A673 (cell line): ENCODE data around the gene RNF19B. TPM values are rescaled to one million over a fixed set of nuclear protein-coding genes. Genes with fewer than 3 reads are reported as not detected.

Experiments used
- BruUV-seq: library from RNA; stranded (reverse); fragments of 400-500 nt; replicated peaks from 2 replicates; lab custom pipeline; 2021; lab: Mats Ljungman, UMichigan
- CTCF ChIA-PET: fragments of 300-600 bp; sonication (Branson Sonifier 250); formaldehyde crosslinking; loops from one replicate; lab custom pipeline; 2022; ENCODE audit warnings: antibody characterized with exemption; lab: Charles Lee
- POLR2A ChIA-PET: fragments of 300-600 bp; sonication (Branson Sonifier 250); formaldehyde crosslinking; loops from one replicate; lab custom pipeline; 2022; ENCODE audit warnings: antibody characterized with exemption; ENCODE audit not compliant: low non-redundant PET; lab: Charles Lee
- DNase-seq: peaks from one replicate; pipeline ENCODE4 v3.0.0-alpha.2; 2015; ENCODE audit warnings: low spot score
- H3K27ac ChIP-seq: fragments of 200-600 bp; sonication (generic); 2 replicates; pipeline ENCODE4 v1.5.1; 2016; ENCODE audit warnings: mixed run types, low read depth, mild to moderate bottlenecking, mixed read lengths, antibody characterized with exemption, low read length; ENCODE audit not compliant: poor library complexity, severe bottlenecking
- H3K27me3 ChIP-seq: fragments of 200-600 bp; sonication (generic); replicated peaks from 2 replicates; pipeline ENCODE4 v1.6.1; 2017; ENCODE audit warnings: mixed run types, low read depth, mild to moderate bottlenecking, mixed read lengths, antibody characterized with exemption, low read length; ENCODE audit not compliant: insufficient read depth, poor library complexity
- H3K36me3 ChIP-seq: fragments of 200-600 bp; sonication (generic); 2 replicates; pipeline ENCODE4 v1.6.1; 2016; ENCODE audit warnings: mixed run types, mild to moderate bottlenecking, mixed read lengths, antibody characterized with exemption, low read length; ENCODE audit not compliant: insufficient read depth, poor library complexity, severe bottlenecking
- H3K4me1 ChIP-seq: fragments of 200-600 bp; sonication (generic); 2 replicates; pipeline ENCODE4 v1.6.1; 2017; ENCODE audit warnings: mixed run types, mild to moderate bottlenecking, mixed read lengths, antibody characterized with exemption, low read length; ENCODE audit not compliant: insufficient read depth, poor library complexity, severe bottlenecking
- H3K4me3 ChIP-seq: fragments of 200-600 bp; sonication (generic); 2 replicates; pipeline ENCODE4 v1.5.1; 2016; ENCODE audit warnings: low read depth, mixed run types, mild to moderate bottlenecking, mixed read lengths, low read length; ENCODE audit not compliant: poor library complexity, severe bottlenecking
- H3K9me3 ChIP-seq: fragments of 200-600 bp; sonication (generic); 2 replicates; pipeline ENCODE4 v1.6.1; 2016; ENCODE audit warnings: mixed run types, low read depth, mild to moderate bottlenecking, mixed read lengths, antibody characterized with exemption, low read length; ENCODE audit not compliant: poor library complexity, severe bottlenecking
- EZH2 ChIP-seq: fragments of 200-600 bp; sonication (generic); IDR thresholded peaks from 2 replicates; pipeline ENCODE4 v1.6.1; 2017; ENCODE audit warnings: borderline replicate concordance, low read depth, mild to moderate bottlenecking, mixed read lengths, antibody characterized with exemption, low read length; ENCODE audit not compliant: poor library complexity, severe bottlenecking
- intact Hi-C: fragments of 100-400 bp; cut with micrococcal nuclease; formaldehyde crosslinking; loops from one replicate; pipeline ENCODE4 v1.10.0; 2022; ENCODE audit not compliant: unreplicated experiment
- total RNA-seq: library from RNA; stranded (reverse); gene quantifications from 2 replicates; pipeline ENCODE4 v1.2.3, GENCODE V29; 2021
- TF ChIP-seq, protein P1 (sequence below): fragments of 300-800, 200-600 bp; sonication (generic); conservative IDR thresholded peaks from 2 replicates; pipeline ENCODE4 v1.5.1; 2017; ENCODE audit warnings: low read depth, mild to moderate bottlenecking, antibody characterized with exemption, low read length, moderate library complexity, mixed read lengths

The RNF19B gene
- total RNA-seq, 1 experiment from 2014 or later: 14.3 TPM

- Histone ChIP-seq H3K27me3 (no peaks in the 10 kb centered on the region), H3K36me3 (no peaks in the 10 kb centered on the region), H3K27ac (no peak overlapping the region), H3K9me3 (no peaks in the 10 kb centered on the region), H3K4me3 (no peak overlapping the region), H3K4me1 (peaks cover 10% of the 10 kb centered on the region)
- no TSS peak for BruUV-seq
- CTCF ChIA-PET: no interaction called here
- POLR2A ChIA-PET: no interaction called here
- intact Hi-C loops: no loop called here
- TF ChIP-seq, protein P1, sequence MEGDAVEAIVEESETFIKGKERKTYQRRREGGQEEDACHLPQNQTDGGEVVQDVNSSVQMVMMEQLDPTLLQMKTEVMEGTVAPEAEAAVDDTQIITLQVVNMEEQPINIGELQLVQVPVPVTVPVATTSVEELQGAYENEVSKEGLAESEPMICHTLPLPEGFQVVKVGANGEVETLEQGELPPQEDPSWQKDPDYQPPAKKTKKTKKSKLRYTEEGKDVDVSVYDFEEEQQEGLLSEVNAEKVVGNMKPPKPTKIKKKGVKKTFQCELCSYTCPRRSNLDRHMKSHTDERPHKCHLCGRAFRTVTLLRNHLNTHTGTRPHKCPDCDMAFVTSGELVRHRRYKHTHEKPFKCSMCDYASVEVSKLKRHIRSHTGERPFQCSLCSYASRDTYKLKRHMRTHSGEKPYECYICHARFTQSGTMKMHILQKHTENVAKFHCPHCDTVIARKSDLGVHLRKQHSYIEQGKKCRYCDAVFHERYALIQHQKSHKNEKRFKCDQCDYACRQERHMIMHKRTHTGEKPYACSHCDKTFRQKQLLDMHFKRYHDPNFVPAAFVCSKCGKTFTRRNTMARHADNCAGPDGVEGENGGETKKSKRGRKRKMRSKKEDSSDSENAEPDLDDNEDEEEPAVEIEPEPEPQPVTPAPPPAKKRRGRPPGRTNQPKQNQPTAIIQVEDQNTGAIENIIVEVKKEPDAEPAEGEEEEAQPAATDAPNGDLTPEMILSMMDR: no peak
- TF ChIP-seq EZH2: no peak
- no peak for DNase-seq
Observed at GRCh38 chr1:32960342-32960741, 4.3 kb downstream of the RNF19B start.

GRCh38 chr1:32958827-32959226 is 5.8 kb downstream of the RNF19B start:
- ChIA-PET POLR2A (no interaction called here), CTCF (no interaction called here)
- BruUV-seq: no TSS peak
- H3K27ac ChIP-seq: no peak overlapping the region
- no peaks in the 10 kb centered on the region for H3K27me3 ChIP-seq
- intact Hi-C loops: no loop called here
- TF ChIP-seq, protein P1: no peak
- no peak for TF ChIP-seq EZH2
- H3K9me3 ChIP-seq: no peaks in the 10 kb centered on the region
- H3K36me3 ChIP-seq: no peaks in the 10 kb centered on the region
- DNase-seq: no peak
- no peak overlapping the region for H3K4me3 ChIP-seq
- H3K4me1 ChIP-seq: peaks cover 10% of the 10 kb centered on the region

DNA sequence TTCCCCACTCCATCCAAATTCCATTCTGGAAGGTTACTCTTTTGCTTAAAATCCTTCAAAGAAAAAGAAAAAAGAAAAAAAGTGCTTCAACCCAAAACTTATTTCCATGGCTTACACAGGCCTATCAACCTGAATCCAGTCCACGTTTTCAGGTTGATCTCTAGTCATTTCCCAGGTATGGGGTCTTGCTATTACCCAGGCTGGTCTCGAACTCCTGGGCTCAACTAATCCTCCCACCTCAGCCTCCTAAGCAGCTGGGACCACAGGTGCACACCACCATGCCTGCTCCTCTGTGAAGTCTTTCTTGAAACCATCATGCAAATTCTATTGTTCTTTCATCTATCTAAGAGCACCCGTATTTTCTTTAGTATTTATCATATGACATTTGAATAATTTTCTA is 7.6 kb downstream of the RNF19B start:
- H3K27me3 ChIP-seq: no peaks in the 10 kb centered on the region
- H3K4me1 ChIP-seq: peaks cover 6% of the 10 kb centered on the region
- no peak overlapping the region for H3K4me3 ChIP-seq
- no peaks in the 10 kb centered on the region for H3K9me3 ChIP-seq
- BruUV-seq: no TSS peak
- CTCF ChIA-PET: no interaction called here
- no peaks in the 10 kb centered on the region for H3K36me3 ChIP-seq
- TF ChIP-seq, protein P1: no peak
- no peak for TF ChIP-seq EZH2
- no peak overlapping the region for H3K27ac ChIP-seq
- POLR2A ChIA-PET: no interaction called here
- intact Hi-C loops: no loop called here
- DNase-seq: no peak
